GM12865 (cell line): ENCODE data around the gene SFT2D3.

Experiments used
- DNase-seq: peaks from one replicate; pipeline ENCODE4 v3.0.0; 2010; ENCODE audit warnings: low read depth
- H3K4me3 ChIP-seq: 2 replicates; pipeline ENCODE4 v1.5.1; 2011; ENCODE audit warnings: mild to moderate bottlenecking, low read depth, low read length, control low read depth
- TF ChIP-seq, protein P1 (sequence below): IDR thresholded peaks from 2 replicates; pipeline ENCODE4 v1.5.1; 2011; ENCODE audit warnings: low read length, control low read depth, low read depth, inconsistent platforms; ENCODE audit not compliant: insufficient read depth; ENCODE audit errors: missing control alignments

SFT2D3 gene

DNA sequence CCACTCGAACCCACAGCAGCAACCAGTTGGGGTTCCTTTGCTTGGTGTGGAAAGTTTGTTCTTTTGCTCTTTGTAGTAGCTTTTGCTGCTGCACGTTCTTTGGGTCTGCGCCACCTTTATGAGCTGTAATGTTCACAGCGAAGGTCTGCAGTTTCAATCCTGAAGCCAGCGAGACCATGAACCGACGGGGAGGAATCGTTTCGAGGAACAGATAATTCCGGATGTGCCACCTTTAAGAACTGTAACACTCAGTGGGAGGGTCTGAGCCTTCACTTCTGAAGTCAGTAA is 41.1 kb upstream of the SFT2D3 start:
- DNase-seq: no peak
- TF ChIP-seq, protein P1, sequence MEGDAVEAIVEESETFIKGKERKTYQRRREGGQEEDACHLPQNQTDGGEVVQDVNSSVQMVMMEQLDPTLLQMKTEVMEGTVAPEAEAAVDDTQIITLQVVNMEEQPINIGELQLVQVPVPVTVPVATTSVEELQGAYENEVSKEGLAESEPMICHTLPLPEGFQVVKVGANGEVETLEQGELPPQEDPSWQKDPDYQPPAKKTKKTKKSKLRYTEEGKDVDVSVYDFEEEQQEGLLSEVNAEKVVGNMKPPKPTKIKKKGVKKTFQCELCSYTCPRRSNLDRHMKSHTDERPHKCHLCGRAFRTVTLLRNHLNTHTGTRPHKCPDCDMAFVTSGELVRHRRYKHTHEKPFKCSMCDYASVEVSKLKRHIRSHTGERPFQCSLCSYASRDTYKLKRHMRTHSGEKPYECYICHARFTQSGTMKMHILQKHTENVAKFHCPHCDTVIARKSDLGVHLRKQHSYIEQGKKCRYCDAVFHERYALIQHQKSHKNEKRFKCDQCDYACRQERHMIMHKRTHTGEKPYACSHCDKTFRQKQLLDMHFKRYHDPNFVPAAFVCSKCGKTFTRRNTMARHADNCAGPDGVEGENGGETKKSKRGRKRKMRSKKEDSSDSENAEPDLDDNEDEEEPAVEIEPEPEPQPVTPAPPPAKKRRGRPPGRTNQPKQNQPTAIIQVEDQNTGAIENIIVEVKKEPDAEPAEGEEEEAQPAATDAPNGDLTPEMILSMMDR: no peak
- no peak overlapping the region for H3K4me3 ChIP-seq

DNA sequence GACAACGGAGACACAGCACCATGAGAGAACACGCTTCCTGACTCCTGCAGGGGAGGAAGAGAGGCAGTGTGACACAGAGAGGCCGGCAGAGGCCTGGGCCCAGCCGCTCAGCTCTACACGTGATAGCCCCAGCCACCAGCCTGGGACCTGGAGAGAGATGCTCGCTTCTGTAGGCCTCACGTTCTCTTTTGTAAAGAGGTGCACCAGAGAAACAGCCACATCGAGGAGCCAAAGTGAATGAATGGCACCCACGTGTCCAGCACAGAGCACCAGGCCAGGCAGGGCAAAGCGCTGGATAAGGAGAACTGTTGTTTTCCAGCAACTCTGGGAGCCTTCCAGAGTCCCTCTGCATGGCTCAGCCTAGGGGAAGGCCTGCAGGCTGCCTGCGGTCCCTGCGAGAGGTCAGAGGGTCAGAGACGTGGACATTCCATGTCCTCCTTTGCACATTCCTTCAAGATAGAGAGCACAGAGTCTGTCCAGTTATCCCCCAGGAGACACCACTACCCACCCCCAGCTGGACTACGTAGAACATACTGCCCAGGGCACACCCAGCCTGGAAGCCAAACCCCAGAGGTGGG is 40.1 kb upstream of the SFT2D3 start:
- no peak overlapping the region for H3K4me3 ChIP-seq
- TF ChIP-seq, protein P1: no peak
- DNase-seq: no peak

- no peak for DNase-seq
- TF ChIP-seq, protein P1: no peak
- H3K4me3 ChIP-seq: no peak overlapping the region
Observed at GRCh38 chr2:127661949-127662510, 39.3 kb upstream of the SFT2D3 start.

- no peak for DNase-seq
- TF ChIP-seq, protein P1: no peak
- no peak overlapping the region for H3K4me3 ChIP-seq
Observed at GRCh38 chr2:127662937-127663565, 38.2 kb upstream of the SFT2D3 start.

DNA sequence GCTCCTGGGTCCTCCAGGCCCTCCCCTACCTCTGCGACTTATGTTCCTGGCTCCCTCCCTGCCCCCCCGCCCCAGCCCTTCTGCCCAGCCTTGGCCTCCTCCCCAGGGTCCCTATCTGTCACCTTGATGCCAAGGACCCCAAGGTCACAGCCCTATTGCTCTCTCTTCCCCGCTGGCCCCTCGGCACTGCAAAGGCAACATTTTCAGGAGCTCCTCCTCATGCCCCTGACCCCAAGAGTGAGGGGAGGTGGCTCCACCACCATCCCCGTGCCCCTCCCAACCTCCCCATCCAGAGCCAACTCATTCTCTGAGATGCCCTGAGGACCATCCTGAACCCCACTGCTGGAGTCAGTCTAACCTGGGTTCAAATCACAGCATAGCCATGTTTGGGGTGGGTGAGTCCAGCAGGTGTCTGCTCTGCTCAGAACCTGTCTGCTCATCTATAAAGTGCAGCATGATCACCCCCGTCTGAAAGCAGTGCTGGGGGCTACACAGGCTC is 37.7 kb upstream of the SFT2D3 start:
- no peak overlapping the region for H3K4me3 ChIP-seq
- TF ChIP-seq, protein P1: no peak
- DNase-seq: no peak

DNA sequence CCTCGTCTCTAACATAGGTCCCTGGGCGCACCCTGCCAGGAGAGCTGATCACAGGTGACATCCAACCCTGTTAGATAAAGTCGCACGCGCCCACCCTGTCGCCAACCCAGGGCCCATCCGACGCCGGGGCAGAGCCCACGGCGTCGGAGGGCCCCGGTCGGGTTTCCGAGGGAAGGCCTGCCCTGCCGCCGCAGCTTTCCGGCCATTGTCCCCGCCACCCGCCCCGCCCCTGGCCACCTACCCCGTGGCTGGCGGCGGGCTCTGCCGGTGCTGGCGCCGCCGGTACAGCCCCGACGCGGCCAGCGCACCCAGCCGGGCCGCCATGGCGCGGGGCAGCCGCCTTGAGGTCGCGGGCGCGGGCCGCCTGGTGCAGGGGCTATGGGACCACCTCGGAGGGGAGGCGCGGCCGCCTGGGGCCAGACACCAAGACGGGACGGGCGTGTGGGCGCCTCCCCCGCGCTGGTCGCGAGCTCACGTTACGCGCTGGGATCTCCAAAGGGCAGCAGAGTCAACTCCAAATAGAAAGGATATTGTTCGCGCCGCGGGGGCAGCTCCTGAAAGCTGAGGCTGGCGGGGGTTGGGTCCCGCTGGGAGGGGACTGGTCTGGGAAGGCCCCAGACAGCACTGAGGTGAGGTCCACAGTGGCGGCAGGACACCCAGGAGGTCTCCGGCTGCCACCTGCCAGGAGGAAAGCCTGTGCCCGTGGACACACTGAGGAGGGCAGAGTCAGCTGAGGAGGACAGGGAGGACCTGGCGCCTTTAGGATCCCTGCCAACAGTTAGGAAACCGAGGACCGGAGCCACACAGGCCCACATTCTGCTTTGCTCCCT is 37.0 kb upstream of the SFT2D3 start:
- DNase-seq: no peak
- H3K4me3 ChIP-seq: no peak overlapping the region

More for the DNA sequence above, 37.0 kb upstream of the SFT2D3 start:
- TF ChIP-seq, protein P1: no peak
